Testis (tissue), 2 donors: Measurements from ENCODE around the gene FRS2.

ENCODE experiments used
- CTCF ChIP-seq, 3 experiments: fragments of 450-650 bp in 2 of 3; fragments of 200-600 bp in 1 of 3; sonication (generic) in 1 of 3; IDR thresholded peaks; one replicate each; pipeline ENCODE4 v1.5.1; 2016 to 2019; ENCODE audit warnings: antibody characterized with exemption in 3 of 3, mild to moderate bottlenecking in 2 of 3, moderate library complexity in 1 of 3
- POLR2A ChIP-seq: fragments of 450-650 bp; IDR thresholded peaks from one replicate; pipeline ENCODE4 v1.6.1; 2017; ENCODE audit warnings: antibody characterized with exemption, mild to moderate bottlenecking, moderate library complexity

GRCh38 chr12:69442894-69443293 lies 27.3 kb upstream of the FRS2 start:
- TF ChIP-seq CTCF (IDR thresholded peaks at IDR 0.05) (no peak), POLR2A (no peak)
